HG03175 (cell line): ENCODE data around the gene TPRKB.
"Not testable (repeated sequence)": the region's sequence is repeated elsewhere in the genome, so short reads cannot be mapped to it uniquely, and the experiment has no call there.

Experiments used
- ATAC-seq: cut with Tn5 transposase; IDR thresholded peaks from one replicate; pipeline ENCODE4 v1.9.1; 2021; ENCODE audit warnings: mild to moderate bottlenecking, moderate library complexity; ENCODE audit not compliant: unreplicated experiment

The TPRKB gene

GRCh38 chr2:73740767-73741166 is 3.6 kb upstream of the TPRKB start:
- no peak for ATAC-seq

DNA sequence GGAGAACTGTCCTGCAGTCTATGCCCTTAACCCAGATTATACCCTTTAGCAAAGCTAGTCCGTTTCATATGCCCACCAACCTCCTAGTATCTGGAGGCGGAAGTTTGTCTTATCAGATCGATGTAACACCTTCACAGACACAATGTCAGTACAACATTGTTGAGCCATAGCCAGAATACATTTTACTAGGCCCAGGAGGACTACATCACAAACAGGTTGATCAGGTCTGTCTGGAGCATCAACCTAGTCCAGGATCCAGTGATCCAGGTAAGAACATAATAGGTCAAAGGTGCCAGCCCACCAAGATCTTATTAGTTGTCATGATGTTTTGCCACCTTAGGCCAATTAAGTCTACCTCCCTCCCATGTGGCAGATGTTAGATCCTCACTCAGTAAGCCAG is 2.0 kb upstream of the TPRKB start:
- ATAC-seq: no peak

- no peak for ATAC-seq
Observed at GRCh38 chr2:73736378-73736777, 767 bp downstream of the TPRKB start.

- no peak for ATAC-seq
Observed at GRCh38 chr2:73730810-73731209, 6.3 kb downstream of the TPRKB start.

- no peak for ATAC-seq
Observed at GRCh38 chr2:73728711-73729110, 8.4 kb downstream of the TPRKB start.

DNA sequence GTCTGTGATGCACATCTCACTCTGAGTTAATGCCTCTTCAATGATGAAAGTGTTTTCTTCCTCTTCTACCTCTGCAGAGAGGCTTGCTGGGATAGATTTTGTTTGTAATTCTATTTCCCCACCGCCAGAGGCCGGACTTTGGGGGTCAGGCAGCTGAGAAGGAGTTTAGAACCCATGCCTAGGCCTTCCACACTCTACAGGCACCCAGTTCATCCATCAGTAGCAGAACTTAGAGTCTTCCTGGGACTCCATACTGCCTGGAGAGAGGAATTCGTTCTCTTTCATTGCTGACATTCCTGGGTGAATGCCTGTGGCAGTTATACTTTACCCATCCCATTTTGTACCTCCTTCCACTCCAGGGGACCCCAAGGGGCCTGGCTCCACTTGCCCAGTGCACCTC is 9.1 kb downstream of the TPRKB start:
- ATAC-seq: no peak

- ATAC-seq: not testable (repeated sequence)
Observed at GRCh38 chr2:73726657-73727056, 10.5 kb downstream of the TPRKB start.

DNA sequence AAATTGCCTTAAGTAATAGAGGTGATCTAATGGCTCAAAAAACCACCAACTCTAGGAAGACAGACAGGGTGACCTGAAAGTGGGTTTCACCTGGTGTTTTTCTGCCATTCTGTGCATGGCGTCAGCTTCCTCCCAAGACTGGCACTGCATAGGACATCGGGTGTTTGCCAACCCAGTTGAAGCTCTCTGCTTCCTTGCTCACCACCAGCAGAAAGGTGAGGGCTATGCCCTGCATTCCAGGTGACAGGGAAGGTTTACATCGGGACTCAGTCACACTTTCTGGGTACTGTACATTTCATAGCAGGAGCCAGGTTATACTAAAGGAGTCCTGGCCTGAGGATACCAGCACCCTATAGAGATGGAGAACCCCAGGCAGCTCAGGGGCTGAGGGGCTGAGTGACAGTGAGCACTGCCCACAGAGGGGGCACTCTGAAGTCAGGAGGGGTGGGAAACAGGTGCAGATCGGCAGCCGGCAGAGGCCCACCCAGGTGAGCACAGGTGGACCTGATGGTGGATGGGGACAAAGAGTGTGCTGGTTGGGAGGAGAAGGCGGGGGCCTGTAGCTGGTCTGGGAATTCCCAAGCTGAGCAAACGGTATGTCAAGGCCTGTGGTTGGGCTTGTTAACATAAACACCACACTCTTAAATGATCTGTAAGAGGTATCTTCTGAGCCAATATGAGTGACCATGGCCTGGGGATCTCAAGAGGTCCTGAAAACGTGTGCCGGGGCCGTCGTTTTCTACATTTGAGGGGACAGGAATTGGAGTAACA is 18.1 kb downstream of the TPRKB start:
- ATAC-seq: no peak

- no peak for ATAC-seq
Observed at GRCh38 chr2:73718421-73718820, 18.7 kb downstream of the TPRKB start.

DNA sequence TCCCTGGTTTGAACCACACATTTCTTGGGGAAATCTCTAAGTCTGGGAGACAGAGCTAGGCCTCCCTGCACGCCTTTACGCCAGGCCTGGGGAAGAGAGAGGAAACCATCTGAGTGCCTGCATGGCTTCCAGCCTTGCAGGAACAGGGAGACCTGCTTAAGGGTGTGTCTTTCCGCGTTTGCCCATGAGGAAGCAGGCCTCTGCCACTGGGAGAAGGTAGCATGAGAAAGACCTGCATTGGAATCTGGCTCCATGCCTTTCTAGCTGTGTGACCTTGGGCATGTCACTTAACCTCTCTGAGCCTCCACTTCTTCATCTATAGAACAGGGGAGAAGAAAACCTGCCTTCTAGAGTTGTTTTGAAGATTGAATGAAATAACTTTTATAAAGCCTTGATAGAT is 19.4 kb downstream of the TPRKB start:
- ATAC-seq: not testable (repeated sequence)

DNA sequence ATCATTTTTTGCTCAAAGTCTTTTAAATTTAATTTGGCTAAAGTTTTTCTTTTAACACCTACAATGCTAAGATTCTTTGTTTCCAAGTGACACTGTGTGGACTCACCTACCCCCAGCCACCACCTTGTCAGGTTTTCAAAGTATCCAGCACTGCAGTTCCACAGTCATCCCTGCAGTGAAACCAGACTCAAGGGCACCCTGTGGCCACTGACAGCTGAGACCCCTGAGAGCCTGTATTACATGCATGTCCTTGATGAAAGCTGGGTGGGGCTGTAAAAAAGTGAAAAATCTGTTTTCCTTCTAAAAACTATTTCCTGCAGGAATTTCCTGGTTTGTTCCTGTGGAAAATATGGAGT is 19.9 kb downstream of the TPRKB start:
- ATAC-seq: no peak

DNA sequence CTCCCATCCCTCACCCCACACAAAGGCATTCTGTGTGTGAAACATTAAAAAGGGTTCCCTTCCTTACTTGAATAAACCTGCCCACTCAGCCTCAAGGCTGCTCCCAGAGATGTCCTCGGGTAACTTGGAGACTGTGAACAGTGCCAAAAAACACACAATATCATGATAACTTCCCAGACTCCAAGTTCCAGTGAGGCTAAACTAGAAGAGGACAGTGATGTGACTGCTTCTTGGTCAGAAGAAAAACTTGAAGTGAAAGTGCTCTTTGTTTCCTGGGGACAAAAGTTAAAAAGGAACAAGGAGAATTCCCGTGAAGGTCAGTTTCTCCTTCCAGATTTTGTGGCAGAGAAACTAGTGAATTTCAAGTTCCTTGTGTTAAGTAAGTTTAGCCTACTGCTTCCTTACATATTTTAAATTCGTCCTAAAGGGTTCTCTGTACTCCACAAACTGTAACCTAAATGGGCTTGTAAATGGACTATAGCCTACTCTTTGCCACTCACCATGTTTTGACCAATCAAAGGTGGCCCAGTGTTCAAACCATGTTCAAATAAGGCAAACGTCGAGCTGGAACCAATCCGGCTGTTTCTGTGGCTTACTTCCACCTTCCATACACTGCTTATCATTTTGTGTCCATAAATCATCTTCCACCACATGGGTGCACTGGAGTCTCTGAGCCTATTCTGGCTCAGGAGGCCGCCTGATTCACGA is 20.4 kb downstream of the TPRKB start:
- no peak for ATAC-seq

- ATAC-seq: no peak
Observed at GRCh38 chr2:73714091-73714490, 23.1 kb downstream of the TPRKB start.

DNA sequence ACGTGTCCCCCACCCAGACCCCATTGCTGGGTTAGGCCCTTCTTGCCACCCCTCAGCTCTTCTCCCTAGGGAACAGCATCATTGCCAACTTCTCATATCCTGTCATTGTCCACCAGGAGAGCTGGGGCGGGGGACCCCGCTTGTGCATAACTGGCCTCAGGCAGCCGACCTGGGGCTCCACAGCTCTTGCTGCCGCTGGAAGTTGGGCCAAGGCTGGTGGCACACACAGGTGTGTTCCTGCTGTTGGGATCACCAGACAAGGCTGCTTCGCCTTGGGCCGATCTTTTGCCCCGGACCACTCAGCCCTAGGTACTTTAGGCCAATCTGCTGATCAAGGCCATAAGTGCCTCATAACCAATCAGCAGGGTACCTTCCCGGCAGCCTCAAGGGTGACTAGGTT is 28.6 kb downstream of the TPRKB start:
- no peak for ATAC-seq

DNA sequence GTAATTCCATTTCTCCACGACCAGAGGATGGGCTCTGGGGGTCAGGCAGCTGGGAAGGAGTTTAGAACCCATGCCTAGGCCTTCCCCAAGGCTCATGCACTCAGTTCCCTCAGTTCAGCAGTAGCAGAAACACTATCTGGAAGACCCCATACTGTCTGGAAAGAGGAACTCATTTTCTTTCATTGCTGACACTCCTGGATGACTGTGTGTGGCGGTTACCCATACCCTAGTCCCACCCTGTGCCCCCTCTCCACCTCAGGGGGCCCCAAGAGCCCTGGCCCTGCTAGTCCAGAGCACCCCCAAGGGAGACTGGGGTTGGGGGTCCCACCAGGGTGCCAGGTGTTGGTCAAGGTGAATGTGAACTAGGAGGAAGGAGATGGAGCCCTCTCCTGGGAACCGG is 29.5 kb downstream of the TPRKB start:
- ATAC-seq: no peak

GRCh38 chr2:73707058-73707457 is 30.1 kb downstream of the TPRKB start:
- ATAC-seq: no peak

DNA sequence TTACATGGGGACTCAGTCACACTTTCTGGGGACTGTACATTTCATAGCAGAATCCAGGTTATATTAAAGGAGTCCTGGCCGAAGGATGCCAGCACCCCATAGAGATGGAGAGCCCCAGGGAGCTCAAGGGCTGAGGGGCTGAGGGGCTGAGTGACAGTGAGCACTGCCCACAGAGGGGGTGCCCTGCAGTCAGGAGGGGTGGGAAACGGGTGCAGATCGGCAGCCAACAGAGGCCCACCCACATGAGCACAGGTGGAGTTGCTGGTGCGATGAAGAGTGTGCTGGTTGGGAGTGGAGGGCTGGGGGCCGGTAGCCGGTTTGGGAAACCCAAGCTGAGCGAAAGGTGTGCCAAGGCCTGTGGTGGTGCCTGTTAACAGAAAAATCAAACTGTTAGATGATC is 32.1 kb downstream of the TPRKB start:
- ATAC-seq: no peak

GRCh38 chr2:73704285-73704684 is 32.9 kb downstream of the TPRKB start:
- no peak for ATAC-seq

DNA sequence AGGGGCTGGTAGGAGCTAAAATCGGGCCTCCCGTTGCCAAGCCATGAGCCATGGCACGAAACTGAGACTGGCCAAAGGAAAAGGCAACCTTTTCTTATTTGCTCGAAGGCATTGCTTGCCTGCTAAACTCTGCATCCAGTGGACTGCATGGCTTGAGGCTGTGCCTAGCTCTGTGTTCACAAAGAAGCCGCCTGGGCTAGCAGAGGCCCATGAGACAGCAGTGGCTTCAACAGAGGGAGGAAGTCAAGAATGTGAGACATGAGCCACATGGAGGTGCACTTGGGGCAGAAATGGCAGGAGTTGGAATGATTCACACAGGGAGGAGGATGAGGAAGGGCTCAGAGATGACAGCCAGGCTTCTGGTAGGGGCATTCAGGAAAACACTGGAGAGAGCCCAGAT is 33.5 kb downstream of the TPRKB start:
- no peak for ATAC-seq

- not testable (repeated sequence) for ATAC-seq
Observed at GRCh38 chr2:73702852-73703493, 34.2 kb downstream of the TPRKB start.

- no peak for ATAC-seq
Observed at GRCh38 chr2:73701968-73702665, 35.0 kb downstream of the TPRKB start.

DNA sequence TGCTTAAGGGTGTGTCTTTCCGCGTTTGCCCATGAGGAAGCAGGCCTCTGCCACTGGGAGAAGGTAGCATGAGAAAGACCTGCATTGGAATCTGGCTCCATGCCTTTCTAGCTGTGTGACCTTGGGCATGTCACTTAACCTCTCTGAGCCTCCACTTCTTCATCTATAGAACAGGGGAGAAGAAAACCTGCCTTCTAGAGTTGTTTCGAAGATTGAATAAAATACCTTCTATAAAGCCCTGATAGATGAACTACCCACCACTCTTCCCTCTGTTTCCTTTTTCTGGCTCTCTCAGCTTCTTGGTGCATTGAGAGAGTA is 35.7 kb downstream of the TPRKB start:
- not testable (repeated sequence) for ATAC-seq
